A549 (cell line): Measurements from ENCODE around the gene ZFHX3. TPM values are rescaled to one million over a fixed set of nuclear protein-coding genes. Genes with fewer than 3 reads are reported as not detected.

ENCODE experiments used
- ATAC-seq, 2 experiments: fragments of 200-7000 bp in 1 of 2; fragments of >200 bp in 1 of 2; cut with Nextera tagmentation in 1 of 2; cut with Tn5 transposase in 1 of 2; 3 replicates each; pipeline versions ENCODE4 v1.8.0 to v1.9.1; 2018 to 2020; ENCODE audit warnings: mild to moderate bottlenecking in 1 of 2, moderate library complexity in 1 of 2
- CTCF ChIA-PET: fragments of 300-600 bp; sonication (Branson Sonifier 250); formaldehyde crosslinking; extraction: SDS; loops from one replicate; lab custom pipeline; 2021; ENCODE audit warnings: antibody characterized with exemption, inconsistent platforms; lab: Yijun Ruan, JAX
- POLR2A ChIA-PET: fragments of 350-600 bp; formaldehyde crosslinking; extraction: SDS; loops from one replicate; lab custom pipeline; 2021; ENCODE audit warnings: antibody characterized with exemption, inconsistent platforms; lab: Yijun Ruan, JAX
- DNase-seq, 2 experiments: peaks; one replicate each; pipeline versions ENCODE4 v3.0.0 to v3.0.0-alpha.2; 2011 to 2016; ENCODE audit warnings: low read depth in 1 of 2, low spot score in 1 of 2
- FAIRE-seq: peaks from 2 replicates; lab custom pipeline; 2011; peaks lifted over from hg19 to GRCh38; lab: Jason Lieb, UNC
- H3K27ac ChIP-seq, 2 experiments: fragments of >200 bp; sonication (Bioruptor Twin); formaldehyde crosslinking; 3 replicates each; pipeline ENCODE4 v1.5.1; 2016 to 2017
- H3K4me1 ChIP-seq: fragments of >200 bp; sonication (Bioruptor Twin); formaldehyde crosslinking; 3 replicates; pipeline ENCODE4 v1.6.1; 2016
- H3K4me2 ChIP-seq: fragments of >200 bp; sonication (Bioruptor Twin); formaldehyde crosslinking; 3 replicates; pipeline ENCODE4 v1.6.1; 2016
- H3K4me3 ChIP-seq: fragments of >200 bp; sonication (Bioruptor Twin); formaldehyde crosslinking; 3 replicates; pipeline ENCODE4 v1.5.1; 2016
- H3K9me3 ChIP-seq: fragments of >200 bp; sonication (Bioruptor Twin); formaldehyde crosslinking; 3 replicates; pipeline ENCODE4 v1.6.1; 2016
- CHD2 ChIP-seq: fragments of 150-350 bp; IDR thresholded peaks from 2 replicates; pipeline ENCODE4 v1.6.1; 2014; ENCODE audit warnings: low read length; ENCODE audit not compliant: partially characterized antibody
- FOXS1 ChIP-seq: fragments of 250-450 bp; sonication (Bioruptor Pico); IDR thresholded peaks from 2 replicates; pipeline ENCODE4 v1.5.0; 2020; ENCODE audit warnings: mild to moderate bottlenecking, moderate library complexity
- GATA3 ChIP-seq: IDR thresholded peaks from 2 replicates; pipeline ENCODE4 v1.6.1; 2012; ENCODE audit warnings: borderline replicate concordance
- NFE2L2 ChIP-seq: fragments of 150-350 bp; conservative IDR thresholded peaks from 2 replicates; pipeline ENCODE4 v1.6.1; 2014; ENCODE audit warnings: low read length
- PHF8 ChIP-seq: fragments of 200-600 bp; sonication (generic); IDR thresholded peaks from 2 replicates; pipeline ENCODE4 v1.6.1; 2016; ENCODE audit warnings: low read depth, mild to moderate bottlenecking, antibody characterized with exemption, moderate library complexity, borderline replicate concordance
- RAD21 ChIP-seq, 2 experiments: fragments of >200 bp in 1 of 2; sonication (Bioruptor Twin) in 1 of 2; formaldehyde crosslinking in 1 of 2; IDR thresholded peaks in 1 of 2; conservative IDR thresholded peaks in 1 of 2; 2 replicates in 1 of 2; 3 replicates in 1 of 2; pipeline ENCODE4 v1.6.1; 2012 to 2018; ENCODE audit warnings: inconsistent platforms in 1 of 2
- RCOR1 ChIP-seq: fragments of 150-350 bp; IDR thresholded peaks from 2 replicates; pipeline ENCODE4 v1.6.1; 2014; ENCODE audit warnings: antibody characterized with exemption, low read length, low read depth
- ZC3H11A ChIP-seq: fragments of 450-650 bp; IDR thresholded peaks from 2 replicates; pipeline ENCODE4 v1.6.1; 2014; ENCODE audit warnings: antibody characterized with exemption, mild to moderate bottlenecking
- WGBS: methylation state at CpG from one replicate; pipeline ENCODE4 v1.1.6; 2017; ENCODE audit errors: missing lambda C conversion rate; 5-methylcytosine and 5-hydroxymethylcytosine counted together
- polyA plus RNA-seq, 4 experiments: library from polyadenylated mRNA; depleted of rRNA in 3 of 4; stranded (reverse); fragments of >200 nt; fragmentation: RNase III in 1 of 4; extraction: RNeasy Plus Mini Kit Qiagen cat#74134 plus additional on column Dnase treatment in 1 of 4; gene quantifications; 2 replicates in 3 of 4; 3 replicates in 1 of 4; pipeline ENCODE4 v1.2.3, GENCODE V29; 2011 to 2017
- TF ChIP-seq, protein P1 (sequence below): fragments of >200 bp; sonication (Bioruptor Twin); formaldehyde crosslinking; IDR thresholded peaks from 3 replicates; pipeline ENCODE4 v1.6.1; 2016
- TF ChIP-seq, protein P2 (sequence below): fragments of 450-650 bp; IDR thresholded peaks from 2 replicates; pipeline ENCODE4 v1.6.1; 2014; ENCODE audit warnings: antibody characterized with exemption
- TF ChIP-seq, protein P3 (sequence below): fragments of 150-350 bp; IDR thresholded peaks from 2 replicates; pipeline ENCODE4 v1.6.1; 2014; ENCODE audit warnings: low read depth, mild to moderate bottlenecking, low read length
- TF ChIP-seq, protein P4 (sequence below): IDR thresholded peaks from 2 replicates; pipeline ENCODE4 v1.6.1; 2012
- TF ChIP-seq, protein P5 (sequence below): fragments of 250-450 bp; sonication (Bioruptor Pico); IDR thresholded peaks from 2 replicates; pipeline ENCODE4 v1.5.0; 2021; ENCODE audit warnings: mild to moderate bottlenecking, moderate library complexity, borderline replicate concordance
- TF ChIP-seq, protein P6 (sequence below): fragments of >200 bp; sonication (Bioruptor Twin); formaldehyde crosslinking; IDR thresholded peaks from 3 replicates; pipeline ENCODE4 v1.5.1; 2016

Gene ZFHX3
- polyA plus RNA-seq, 2 of the 4 experiments (the other 2 are of a cell fraction) = 3.9 to 6.5 TPM

DNA sequence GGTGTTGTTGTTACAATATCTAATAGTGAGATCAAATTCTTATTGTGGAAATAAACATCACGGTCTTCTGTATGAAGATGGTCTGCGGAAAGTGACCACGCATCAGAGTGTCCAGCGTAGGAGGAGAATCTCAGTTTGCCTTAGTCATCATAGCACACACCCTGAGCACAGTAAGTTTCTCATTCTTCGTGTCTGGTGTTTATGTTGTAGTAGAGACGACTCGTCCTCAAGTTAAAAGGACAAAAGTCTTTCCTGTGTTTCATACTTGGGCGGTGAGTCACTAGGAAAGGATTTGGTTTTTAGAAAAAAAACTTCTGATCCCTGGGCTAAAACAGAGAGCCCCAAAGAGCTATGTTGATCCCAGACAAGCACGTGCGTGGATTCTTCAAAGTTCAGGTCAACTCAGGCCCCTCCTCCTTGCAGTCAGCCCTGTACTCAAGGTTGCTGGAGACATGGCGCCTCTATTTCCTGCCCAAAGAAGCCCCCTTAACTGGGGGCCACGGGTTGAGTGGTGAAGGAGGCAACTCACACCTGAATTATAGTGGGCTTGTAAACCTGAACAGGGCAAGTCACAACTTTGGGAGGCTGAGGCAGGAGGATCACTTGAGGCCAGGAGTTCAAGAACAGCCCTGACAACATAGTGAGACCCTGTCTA is 170.4 kb downstream of the ZFHX3 start (continued):
- TF ChIP-seq RAD21 (conservative IDR thresholded peaks at IDR 0.05 in 1 of 2, IDR thresholded peaks at IDR 0.05 in 1 of 2) (no peak; a peak in 1 of 5 replicates), GATA3 (no peak)
- TF ChIP-seq, all 56 proteins: peak for 7

DNA sequence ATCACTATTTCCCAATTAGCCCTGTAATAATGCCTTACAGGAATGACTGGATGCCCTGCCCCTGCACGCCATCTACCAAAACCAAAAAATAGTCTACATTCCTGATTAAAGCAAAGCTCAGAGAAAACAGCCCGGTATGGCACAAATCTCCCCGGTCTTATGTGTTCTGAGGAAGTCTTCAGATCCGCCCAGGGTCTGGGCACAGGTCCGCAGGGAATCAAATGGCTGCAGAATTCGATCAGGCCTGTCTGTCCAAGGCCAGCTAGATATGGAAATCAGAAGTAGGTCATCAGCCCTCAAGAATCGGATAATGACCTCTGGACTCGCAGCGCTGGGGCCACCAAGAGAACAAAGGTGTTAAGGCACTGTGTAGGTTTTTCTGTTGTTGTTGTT is 171.0 kb downstream of the ZFHX3 start:
- Histone ChIP-seq H3K4me1 (peaks cover 43% of the 10 kb centered on the region), H3K4me3 (no peak overlapping the region), H3K4me2 (peak overlapping the region; percentile 62), H3K9me3 (no peaks in the 10 kb centered on the region), H3K27ac (peak overlapping the region; percentile 74 to 84)
- ChIA-PET CTCF (interaction anchor here (0.6 to 0.9 kb wide), 3 partner anchors 44 to 467 kb away, joined by 3 to 5 read pairs (median 3); no protein-coding TSS in a partner anchor), POLR2A (no interaction called here)
- DNase-seq = no peak
- TF ChIP-seq FOXS1 (CRISPR knock-in tag) (no peak), NFE2L2 (no peak), ZC3H11A (no peak), CHD2 (no peak)
- TF ChIP-seq, protein P1, sequence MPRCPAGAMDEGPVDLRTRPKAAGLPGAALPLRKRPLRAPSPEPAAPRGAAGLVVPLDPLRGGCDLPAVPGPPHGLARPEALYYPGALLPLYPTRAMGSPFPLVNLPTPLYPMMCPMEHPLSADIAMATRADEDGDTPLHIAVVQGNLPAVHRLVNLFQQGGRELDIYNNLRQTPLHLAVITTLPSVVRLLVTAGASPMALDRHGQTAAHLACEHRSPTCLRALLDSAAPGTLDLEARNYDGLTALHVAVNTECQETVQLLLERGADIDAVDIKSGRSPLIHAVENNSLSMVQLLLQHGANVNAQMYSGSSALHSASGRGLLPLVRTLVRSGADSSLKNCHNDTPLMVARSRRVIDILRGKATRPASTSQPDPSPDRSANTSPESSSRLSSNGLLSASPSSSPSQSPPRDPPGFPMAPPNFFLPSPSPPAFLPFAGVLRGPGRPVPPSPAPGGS = no peak
- TF ChIP-seq, protein P2, sequence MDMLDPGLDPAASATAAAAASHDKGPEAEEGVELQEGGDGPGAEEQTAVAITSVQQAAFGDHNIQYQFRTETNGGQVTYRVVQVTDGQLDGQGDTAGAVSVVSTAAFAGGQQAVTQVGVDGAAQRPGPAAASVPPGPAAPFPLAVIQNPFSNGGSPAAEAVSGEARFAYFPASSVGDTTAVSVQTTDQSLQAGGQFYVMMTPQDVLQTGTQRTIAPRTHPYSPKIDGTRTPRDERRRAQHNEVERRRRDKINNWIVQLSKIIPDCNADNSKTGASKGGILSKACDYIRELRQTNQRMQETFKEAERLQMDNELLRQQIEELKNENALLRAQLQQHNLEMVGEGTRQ = no peak
- TF ChIP-seq, protein P3, sequence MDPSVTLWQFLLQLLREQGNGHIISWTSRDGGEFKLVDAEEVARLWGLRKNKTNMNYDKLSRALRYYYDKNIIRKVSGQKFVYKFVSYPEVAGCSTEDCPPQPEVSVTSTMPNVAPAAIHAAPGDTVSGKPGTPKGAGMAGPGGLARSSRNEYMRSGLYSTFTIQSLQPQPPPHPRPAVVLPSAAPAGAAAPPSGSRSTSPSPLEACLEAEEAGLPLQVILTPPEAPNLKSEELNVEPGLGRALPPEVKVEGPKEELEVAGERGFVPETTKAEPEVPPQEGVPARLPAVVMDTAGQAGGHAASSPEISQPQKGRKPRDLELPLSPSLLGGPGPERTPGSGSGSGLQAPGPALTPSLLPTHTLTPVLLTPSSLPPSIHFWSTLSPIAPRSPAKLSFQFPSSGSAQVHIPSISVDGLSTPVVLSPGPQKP = no peak
- TF ChIP-seq, protein P4, sequence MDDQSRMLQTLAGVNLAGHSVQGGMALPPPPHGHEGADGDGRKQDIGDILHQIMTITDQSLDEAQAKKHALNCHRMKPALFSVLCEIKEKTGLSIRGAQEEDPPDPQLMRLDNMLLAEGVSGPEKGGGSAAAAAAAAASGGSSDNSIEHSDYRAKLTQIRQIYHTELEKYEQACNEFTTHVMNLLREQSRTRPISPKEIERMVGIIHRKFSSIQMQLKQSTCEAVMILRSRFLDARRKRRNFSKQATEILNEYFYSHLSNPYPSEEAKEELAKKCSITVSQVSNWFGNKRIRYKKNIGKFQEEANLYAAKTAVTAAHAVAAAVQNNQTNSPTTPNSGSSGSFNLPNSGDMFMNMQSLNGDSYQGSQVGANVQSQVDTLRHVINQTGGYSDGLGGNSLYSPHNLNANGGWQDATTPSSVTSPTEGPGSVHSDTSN = no peak
- WGBS = 73% methylated on average over 9 of the region's 9 CpGs
- peak in 1 of 2 experiments; percentile 10; a peak in 3 of 6 replicates for ATAC-seq
- no peak for FAIRE-seq

DNA sequence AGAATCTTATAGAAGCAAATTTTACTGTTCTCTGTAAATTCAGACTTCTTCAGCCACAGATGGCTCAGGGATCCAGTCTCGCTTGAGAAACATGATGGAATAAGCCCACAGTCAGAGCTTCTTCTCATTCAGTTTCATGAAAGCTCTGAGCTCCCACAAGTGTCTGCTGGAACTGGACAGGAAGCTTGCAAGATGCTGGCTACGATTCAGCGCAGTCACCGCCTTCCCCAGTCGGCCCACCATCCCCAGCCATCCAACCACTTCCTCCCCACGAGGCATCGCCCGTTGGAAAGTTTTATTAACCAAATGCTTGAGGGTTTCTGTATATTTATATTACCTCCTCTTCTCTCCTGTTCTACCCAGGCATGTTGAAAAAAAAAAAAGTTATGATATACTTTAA is 171.7 kb downstream of the ZFHX3 start:
- Histone ChIP-seq H3K9me3 (no peaks in the 10 kb centered on the region), H3K4me1 (peaks cover 43% of the 10 kb centered on the region), H3K27ac (peak overlapping the region; percentile 74 to 84), H3K4me2 (peak overlapping the region; percentile 62), H3K4me3 (no peak overlapping the region)
- ATAC-seq (no peak), FAIRE-seq (no peak), DNase-seq (no peak)
- ChIA-PET CTCF (interaction anchor here (0.6 to 1.0 kb wide), 4 partner anchors 29 to 467 kb away, joined by 3 to 5 read pairs (median 3); no protein-coding TSS in a partner anchor), POLR2A (no interaction called here)
- 92% methylated on average over 8 of the region's 8 CpGs for WGBS
- no peak for TF ChIP-seq FOXS1 (CRISPR knock-in tag)
- TF ChIP-seq, protein P5, sequence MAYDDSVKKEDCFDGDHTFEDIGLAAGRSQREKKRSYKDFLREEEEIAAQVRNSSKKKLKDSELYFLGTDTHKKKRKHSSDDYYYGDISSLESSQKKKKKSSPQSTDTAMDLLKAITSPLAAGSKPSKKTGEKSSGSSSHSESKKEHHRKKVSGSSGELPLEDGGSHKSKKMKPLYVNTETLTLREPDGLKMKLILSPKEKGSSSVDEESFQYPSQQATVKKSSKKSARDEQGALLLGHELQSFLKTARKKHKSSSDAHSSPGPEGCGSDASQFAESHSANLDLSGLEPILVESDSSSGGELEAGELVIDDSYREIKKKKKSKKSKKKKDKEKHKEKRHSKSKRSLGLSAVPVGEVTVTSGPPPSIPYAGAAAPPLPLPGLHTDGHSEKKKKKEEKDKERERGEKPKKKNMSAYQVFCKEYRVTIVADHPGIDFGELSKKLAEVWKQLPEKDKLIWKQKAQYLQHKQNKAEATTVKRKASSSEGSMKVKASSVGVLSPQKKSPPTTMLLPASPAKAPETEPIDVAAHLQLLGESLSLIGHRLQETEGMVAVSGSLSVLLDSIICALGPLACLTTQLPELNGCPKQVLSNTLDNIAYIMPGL (CRISPR knock-in tag) = no peak
- TF ChIP-seq, protein P6, sequence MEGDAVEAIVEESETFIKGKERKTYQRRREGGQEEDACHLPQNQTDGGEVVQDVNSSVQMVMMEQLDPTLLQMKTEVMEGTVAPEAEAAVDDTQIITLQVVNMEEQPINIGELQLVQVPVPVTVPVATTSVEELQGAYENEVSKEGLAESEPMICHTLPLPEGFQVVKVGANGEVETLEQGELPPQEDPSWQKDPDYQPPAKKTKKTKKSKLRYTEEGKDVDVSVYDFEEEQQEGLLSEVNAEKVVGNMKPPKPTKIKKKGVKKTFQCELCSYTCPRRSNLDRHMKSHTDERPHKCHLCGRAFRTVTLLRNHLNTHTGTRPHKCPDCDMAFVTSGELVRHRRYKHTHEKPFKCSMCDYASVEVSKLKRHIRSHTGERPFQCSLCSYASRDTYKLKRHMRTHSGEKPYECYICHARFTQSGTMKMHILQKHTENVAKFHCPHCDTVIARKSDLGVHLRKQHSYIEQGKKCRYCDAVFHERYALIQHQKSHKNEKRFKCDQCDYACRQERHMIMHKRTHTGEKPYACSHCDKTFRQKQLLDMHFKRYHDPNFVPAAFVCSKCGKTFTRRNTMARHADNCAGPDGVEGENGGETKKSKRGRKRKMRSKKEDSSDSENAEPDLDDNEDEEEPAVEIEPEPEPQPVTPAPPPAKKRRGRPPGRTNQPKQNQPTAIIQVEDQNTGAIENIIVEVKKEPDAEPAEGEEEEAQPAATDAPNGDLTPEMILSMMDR = no peak
- no peak for TF ChIP-seq RCOR1
- no peak for TF ChIP-seq PHF8
